ENCODE results near the gene ARMH1. TPM values are rescaled to one million over a fixed set of nuclear protein-coding genes. Genes with fewer than 3 reads are reported as not detected.

ARMH1 gene
- total RNA-seq, 1 donor from 2014 or later: under 0.01 TPM

Other genes with a start within 250 kb of the ARMH1 start
- gene TMEM53, start 233 bp upstream of the ARMH1 start, total RNA-seq: 1.7 and 3.8 TPM in 2 replicates
- not detected in 2 replicates for gene RNU5D-1, start 56.5 kb downstream of the ARMH1 start, total RNA-seq
- 3.6 and 13.3 TPM in 2 replicates for gene KIF2C, start 65.1 kb downstream of the ARMH1 start, total RNA-seq
- gene RPS8, start 100.8 kb downstream of the ARMH1 start, total RNA-seq: 1,295 and 1,557 TPM in 2 replicates
- under 0.01 TPM in 1 of 2 replicates, not detected in the other for gene BEST4, start 113.5 kb downstream of the ARMH1 start, total RNA-seq
- gene PLK3, start 125.7 kb downstream of the ARMH1 start, total RNA-seq: 10.0 and 22.4 TPM in 2 replicates
- gene DYNLT4, start 132.6 kb downstream of the ARMH1 start, total RNA-seq: under 0.01 and 0.40 TPM in 2 replicates
- gene BTBD19, start 133.8 kb downstream of the ARMH1 start, total RNA-seq: 4.4 and 6.0 TPM in 2 replicates
- gene PTCH2, start 168.5 kb downstream of the ARMH1 start, total RNA-seq: under 0.01 TPM in 2 replicates